Fibroblast of skin of left quadriceps (primary cell): ENCODE results near the gene AARS2.
"Not testable (repeated sequence)": the region's sequence is repeated elsewhere in the genome, so short reads cannot be mapped to it uniquely, and the experiment has no call there.

ENCODE experiments used
- DNase-seq, 2 experiments: peaks; one replicate each; pipeline ENCODE4 v3.0.0-alpha.2; 2013; ENCODE audit warnings: low read depth in 2 of 2

The AARS2 gene

GRCh38 chr6:44312901-44313788 is at the start of gene AARS2:
Gene AARS2, minus strand, starts transcription at chr6:44313347. Its CDS starts 24 bp downstream, at chr6:44313323.
- peak; percentile 63 to 67 for DNase-seq

GRCh38 chr6:44361947-44362346 is 48.8 kb upstream of the AARS2 start:
- no peak for DNase-seq

GRCh38 chr6:44359973-44360372 is 46.8 kb upstream of the AARS2 start:
- no peak for DNase-seq

- no peak for DNase-seq
Observed at GRCh38 chr6:44356487-44356886, 43.3 kb upstream of the AARS2 start.

- no peak for DNase-seq
Observed at GRCh38 chr6:44355640-44356039, 42.5 kb upstream of the AARS2 start.

GRCh38 chr6:44353336-44353735 is 40.2 kb upstream of the AARS2 start:
- no peak for DNase-seq

- DNase-seq = no peak
Observed at GRCh38 chr6:44352259-44352658, 39.1 kb upstream of the AARS2 start.

GRCh38 chr6:44350650-44350994 is 37.5 kb upstream of the AARS2 start:
- DNase-seq = not testable (repeated sequence)

- no peak for DNase-seq
Observed at GRCh38 chr6:44349904-44350649, 36.9 kb upstream of the AARS2 start.

GRCh38 chr6:44346818-44347217 is 33.7 kb upstream of the AARS2 start:
- not testable (repeated sequence) for DNase-seq

- no peak for DNase-seq
Observed at GRCh38 chr6:44342489-44342888, 29.3 kb upstream of the AARS2 start, which contains the start of gene SPATS1. Gene SPATS1, plus strand, starts transcription at chr6:44342650. Its CDS starts 446 bp downstream, at chr6:44343096.

GRCh38 chr6:44342052-44342451 is 28.9 kb upstream of the AARS2 start:
- DNase-seq = no peak

- DNase-seq = no peak
Observed at GRCh38 chr6:44341095-44341890, 28.1 kb upstream of the AARS2 start.

GRCh38 chr6:44339763-44340625 is 26.8 kb upstream of the AARS2 start:
- no peak for DNase-seq

- no peak for DNase-seq
Observed at GRCh38 chr6:44339301-44339700, 26.2 kb upstream of the AARS2 start.

GRCh38 chr6:44338228-44339122 is 25.3 kb upstream of the AARS2 start:
- peak; percentile 12 to 20 for DNase-seq

- no peak for DNase-seq
Observed at GRCh38 chr6:44335631-44336030, 22.5 kb upstream of the AARS2 start.

- DNase-seq = no peak
Observed at GRCh38 chr6:44333942-44334341, 20.8 kb upstream of the AARS2 start.

GRCh38 chr6:44333273-44333919 is 20.2 kb upstream of the AARS2 start:
- no peak for DNase-seq

GRCh38 chr6:44332585-44332984 is 19.4 kb upstream of the AARS2 start:
- DNase-seq = no peak
